Amniotic epithelial cell (primary cell): Measurements from ENCODE around the gene KIF3C.
"Not testable (repeated sequence)": the region's sequence is repeated elsewhere in the genome, so short reads cannot be mapped to it uniquely, and the experiment has no call there.

Experiments
- DNase-seq: peaks from one replicate; pipeline ENCODE4 v3.0.0-alpha.2; 2010; ENCODE audit warnings: low read depth

Gene KIF3C

DNA sequence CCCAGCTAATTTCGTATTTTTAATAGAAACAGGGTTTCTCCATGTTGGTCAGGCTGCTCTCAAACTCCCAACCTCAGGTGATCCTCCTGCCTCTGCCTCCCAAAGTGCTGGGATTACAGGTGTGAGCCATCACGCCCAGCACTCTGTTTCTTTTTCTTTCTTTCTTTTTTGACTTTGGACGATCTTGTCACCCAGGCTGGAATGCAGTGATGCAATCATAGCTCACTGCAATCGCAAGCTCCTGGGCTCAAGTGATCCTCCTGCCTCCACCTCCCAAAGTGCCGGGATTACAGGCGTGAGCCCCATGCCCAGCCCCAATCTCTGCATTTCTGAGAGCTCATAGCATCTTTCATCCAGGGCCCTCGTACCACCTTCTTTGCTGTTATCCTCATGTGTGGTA, 17.1 kb upstream of the KIF3C start:
- not testable (repeated sequence) for DNase-seq

DNA sequence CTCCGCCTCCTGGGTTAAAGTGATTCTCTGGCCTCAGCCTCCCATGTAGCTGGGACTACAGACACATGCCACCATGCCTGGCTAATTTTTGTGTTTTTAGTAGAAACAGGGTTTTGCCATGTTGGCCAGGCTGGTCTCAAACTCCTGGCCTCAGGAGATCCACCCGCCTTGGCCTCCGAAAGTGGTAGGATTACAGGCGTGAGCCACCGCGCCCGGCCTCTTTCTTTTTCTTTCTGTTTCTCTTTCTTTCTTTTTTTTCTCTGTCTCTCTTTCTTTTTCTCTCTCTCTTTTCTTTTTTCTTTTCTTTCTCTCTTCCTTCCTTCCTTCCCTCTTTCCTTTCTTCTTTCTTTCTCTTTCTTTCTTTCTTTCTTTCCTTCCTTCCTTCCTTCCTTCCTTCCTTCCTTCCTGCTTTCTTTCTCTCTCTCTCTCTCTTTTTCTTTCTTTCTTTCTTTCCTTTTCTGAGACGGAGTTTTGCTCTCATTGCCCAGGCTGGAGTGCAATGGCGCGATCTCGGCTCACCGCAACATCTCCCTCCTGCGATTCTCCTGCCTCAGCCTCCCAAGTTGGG, 16.6 kb upstream of the KIF3C start:
- not testable (repeated sequence) for DNase-seq

DNA sequence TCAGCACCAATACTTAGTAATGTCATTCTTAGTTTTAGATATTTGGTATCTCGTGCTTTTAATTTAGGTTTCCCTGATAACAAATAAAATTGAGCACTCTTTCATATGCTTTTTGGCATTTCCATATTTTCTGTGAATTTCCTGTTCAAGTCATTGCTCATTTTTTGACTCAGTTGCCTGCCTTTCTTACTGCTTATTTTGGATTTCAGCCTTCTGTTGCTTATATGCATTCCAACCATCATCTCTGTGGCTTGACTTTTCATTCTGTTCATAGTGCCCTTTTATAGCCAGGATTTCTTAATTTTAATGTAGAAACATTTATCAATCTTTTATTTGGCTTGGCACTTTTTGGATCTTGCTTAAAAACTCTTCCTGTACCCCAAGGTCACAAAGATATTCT, 14.5 kb upstream of the KIF3C start:
- DNase-seq = no peak

DNA sequence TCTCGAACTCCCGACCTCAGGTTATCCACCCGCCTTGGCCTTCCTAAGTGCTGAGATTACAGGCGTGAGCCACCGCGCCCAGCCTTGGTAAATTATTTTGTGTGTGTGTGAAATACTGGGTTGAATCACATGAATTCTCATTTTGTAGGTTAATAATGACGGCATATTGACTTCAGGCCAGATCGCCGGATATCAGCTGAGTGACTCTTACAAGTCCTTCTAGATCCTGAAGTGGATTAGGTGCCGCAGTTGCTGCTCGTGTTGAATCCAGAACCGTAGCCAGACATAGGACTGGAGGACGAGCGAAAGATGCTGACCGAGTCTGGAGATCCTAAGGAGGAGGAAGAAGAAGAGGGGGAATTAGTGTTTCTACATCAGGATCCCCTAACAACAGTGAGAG, 12.2 kb upstream of the KIF3C start:
- no peak for DNase-seq

DNA sequence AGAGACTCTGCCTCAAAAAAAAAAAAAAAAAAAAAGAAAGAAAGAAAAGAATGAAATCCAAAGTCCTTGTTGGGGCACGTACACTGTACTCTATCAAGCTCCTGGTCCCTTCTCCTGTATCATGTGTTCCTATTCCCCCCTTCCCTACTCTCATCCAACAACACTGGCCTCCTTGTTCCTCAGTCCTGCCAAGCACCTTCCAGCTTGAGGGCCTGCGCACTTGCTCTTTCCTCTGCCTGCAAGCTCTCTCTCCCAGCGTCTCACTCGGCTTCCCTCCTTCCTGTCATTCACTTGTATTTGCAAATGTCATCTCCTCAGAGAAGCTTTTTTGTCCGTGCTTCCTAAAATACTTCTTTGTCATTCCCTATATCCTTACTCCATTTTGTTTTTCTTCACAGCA, 10.8 kb upstream of the KIF3C start:
- no peak for DNase-seq

DNA sequence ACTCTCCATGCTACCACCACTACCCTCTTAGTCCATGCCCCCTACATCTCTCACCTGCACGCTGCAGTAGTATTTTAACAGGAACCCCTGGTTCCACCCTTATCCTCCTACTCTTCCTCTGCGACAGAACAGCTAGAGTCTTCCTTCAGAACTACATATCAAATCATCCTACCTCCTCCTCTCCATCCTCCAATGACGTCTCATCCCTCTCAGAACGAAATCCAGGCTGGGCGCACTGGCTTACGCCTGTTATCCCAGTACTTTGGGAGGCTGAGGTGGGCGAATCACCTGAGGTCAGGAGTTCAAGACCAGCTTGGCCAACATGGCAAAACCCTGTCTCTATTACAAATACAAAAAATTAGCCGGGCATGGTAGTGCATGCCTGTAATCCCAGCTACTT, 10.3 kb upstream of the KIF3C start:
- DNase-seq = no peak

DNA sequence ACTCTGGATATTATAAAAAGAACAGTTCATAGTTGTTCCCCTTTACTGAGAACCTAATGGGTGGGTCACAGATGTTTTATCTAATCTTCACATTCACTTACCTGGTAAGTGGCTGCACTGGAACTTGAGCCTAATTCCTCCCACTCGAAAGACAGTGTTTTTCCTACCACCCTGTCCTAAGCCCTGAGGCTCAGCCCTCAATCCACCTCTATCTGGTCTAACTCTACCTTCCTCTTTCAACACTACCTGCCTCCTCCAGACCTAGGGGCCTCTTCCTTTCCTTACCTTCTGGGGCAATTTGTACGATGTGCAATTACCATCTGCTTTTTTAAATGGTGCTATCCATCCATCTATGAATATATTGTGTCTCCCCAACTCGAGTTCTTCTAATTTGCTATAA, 9.7 kb upstream of the KIF3C start:
- no peak for DNase-seq

DNA sequence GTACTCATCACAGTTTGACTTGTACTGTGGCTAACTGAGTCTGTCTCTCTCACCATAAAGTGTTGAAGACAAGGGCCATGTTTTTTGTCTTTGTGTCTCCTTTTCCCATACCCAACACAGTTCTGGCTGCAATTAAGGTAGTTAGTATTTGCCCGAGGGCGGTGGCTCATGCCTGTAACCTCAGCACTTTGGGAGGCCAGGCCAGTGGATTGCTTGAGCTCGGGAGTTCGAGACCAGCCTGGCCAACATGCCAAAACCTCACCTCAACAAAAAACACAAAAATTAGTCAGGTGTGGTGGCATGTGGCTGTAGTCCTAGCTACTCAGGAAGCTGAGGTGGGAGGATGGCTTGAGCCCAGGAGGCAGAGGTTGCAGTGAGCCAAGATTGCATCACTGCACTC, 6.9 kb upstream of the KIF3C start:
- DNase-seq = no peak

DNA sequence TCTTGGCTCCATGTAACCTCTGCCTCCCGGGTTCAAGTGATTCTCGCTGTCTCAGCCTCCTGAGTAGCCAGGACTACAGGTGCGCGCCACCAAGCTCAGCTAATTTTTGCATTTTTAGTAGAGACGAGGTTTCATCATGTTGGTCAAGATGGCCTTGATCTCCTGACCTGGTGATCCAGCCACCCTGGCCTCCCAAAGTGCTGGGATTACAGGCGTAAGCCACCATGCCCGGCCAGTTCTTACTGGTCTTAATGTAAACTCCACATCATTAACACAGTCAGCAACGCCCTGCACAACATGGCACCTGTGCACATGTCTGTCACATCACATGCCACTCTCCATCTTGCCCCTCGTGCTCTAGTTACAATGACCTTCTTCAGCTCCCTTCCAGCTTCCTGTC, 5.8 kb upstream of the KIF3C start:
- no peak for DNase-seq

DNA sequence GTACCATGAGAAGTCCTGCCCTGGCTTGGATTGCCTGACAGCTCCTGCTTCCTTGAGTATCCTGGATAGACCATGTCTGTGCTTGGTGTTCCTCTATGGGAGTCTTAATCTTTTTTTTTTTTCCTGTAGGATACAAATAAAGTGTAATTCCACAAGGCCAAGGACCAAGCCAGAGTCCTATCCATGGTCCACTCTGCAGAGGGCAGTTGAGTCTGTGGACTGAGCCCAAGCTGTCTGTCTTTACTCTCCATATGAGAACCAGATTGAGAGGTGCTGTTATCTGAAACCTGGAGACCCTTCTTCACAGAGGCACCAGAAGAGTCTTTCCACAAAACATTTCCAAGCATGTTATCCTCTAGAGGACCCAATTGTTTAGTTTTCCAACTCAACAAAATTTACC, 1.4 kb upstream of the KIF3C start:
- no peak for DNase-seq

DNA sequence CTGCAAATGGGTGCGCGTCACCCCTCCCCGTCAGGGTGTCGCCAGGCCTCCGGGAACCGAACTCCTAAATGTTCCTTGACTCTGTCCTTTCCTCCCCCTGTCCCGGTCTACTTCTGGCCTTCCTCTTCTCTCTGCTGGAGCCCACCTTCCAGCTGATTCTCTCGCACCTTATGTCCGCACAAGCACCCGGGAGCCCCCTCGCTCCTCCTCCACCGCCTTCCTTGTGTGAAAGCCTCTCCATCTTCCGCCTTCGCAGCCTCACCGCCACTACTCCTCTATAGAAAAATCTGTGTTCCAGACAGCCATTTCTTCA, 627 bp upstream of the KIF3C start:
- no peak for DNase-seq

DNA sequence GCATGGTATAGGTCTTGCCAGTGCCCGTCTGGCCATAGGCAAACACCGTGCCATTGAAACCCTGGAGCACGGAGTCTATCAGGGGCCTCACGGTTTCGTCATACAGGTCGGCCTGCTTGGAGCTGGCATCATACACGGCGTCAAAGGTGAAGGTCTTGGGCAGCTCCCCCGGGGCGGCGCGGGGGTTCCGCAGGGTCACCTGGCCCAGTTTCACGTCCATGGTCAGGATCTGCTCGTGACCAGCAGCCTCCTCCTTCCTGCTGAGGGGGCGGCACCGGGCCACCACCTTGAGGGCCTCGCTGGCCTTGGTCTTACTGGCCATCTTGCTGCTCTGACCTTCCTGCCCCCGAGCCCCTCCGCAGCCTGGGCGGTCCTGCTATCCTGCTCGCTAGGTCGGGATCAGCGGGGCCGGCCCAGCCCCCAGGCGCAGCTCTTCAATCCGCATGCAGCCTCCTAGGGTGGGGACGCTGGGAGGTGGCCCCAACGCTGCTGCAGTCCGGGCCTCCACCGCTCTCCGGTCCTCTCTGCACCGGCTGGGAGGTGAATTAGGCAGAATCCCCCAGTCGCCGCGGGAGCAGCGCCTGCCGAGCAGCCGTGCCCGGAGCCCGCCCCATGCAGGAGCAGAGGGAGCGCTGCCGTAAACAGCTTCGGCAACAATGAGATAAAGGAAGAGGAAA, 563 bp downstream of the KIF3C start:
- DNase-seq = peak; percentile 16

DNA sequence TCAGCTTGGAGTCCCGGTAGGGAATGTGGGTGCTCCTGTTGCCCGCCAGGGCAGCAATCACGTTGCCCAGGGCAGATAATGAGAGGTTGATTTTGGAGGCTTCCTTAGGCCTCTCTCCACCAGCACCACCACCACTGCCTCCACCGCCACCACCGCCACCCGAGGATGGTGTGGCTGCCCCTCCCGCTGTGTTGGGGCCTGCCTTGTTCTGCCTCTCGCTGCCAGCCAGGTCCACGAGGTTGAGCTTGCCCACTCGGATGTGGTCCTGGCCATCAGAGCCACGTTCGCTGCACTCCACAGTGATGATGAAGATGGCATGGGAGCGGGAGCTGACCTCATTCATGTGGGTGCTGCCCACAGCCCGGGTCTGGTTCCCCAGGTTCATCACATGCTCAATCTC, 1.3 kb downstream of the KIF3C start:
- no peak for DNase-seq

DNA sequence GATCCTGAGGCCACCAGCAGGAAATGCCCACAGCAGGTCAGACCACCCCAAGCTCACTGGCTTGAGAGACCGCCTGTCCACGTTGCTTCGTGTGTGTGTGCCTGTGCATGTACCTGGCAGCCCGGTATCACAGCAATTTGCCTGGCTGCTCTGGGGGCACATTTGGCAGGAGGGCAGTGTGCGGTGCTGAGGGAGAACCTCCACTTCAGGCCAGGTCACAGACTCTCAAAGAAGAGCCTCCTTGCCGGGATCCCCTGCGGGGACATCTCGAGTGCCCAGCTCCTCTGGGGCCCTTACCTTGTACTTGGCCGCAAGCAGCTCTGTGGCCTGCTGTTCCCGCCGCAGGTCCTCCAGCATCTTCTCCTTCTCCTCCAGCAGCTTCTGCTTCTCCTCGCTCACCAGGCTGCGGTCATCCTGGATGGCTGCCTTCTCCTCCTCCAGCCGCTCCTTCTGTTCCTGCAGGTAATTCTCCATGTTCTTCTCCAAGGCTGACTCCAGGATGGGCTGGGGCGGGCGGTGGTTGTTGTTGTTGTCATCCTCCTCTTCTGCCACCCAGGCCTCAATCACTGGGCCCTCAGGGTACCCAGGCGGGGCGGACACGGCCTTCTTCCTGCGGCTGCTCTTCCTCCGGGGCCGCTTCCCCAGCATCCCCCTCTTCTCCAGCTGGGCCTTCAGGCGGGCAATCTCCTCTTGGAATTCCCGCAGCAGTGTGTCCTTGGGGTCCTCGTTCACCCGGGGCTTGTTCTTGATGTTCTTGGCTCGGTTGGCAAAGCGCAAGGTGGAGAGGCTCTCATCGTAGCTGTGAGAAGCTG, 2.0 kb downstream of the KIF3C start:
- no peak for DNase-seq

DNA sequence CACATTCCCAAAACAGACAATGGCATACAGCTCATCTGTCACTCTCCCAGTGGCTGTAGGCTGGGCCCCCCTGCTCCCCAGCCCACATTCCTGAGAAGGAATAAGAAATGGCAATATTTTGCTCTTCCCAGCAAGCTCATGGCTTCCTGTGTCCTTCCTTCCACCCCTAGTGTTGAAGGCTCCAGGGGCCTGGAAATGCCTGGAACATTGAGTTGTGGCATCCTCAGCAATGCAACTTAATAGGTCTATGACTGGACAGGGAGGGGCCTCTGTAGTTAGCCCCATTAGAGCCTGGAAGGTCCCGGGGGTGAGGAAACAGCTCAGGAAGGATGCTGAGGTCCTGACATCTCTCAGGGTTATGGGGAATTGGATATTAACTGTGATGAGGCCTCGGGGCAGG, 3.3 kb downstream of the KIF3C start:
- no peak for DNase-seq

DNA sequence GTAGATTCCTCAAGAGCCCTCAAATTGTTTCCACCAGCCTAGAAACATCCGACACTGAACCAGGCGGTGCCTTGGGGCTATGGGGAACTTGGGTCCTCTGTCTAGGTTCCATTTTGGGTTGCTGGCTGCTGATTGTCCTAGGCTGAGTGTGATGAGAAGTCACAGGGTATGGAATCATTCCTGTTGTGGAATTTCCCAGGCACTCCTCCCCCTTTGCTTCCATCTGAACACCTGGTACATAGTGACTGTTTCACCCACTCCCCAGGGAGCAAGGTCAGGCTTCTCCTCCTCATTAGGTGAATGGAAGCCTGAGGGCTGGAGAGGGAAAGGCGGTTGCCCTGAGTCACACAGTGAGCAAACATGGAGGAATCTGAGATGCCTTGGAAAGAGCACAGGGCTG, 4.5 kb downstream of the KIF3C start:
- peak; percentile 58 for DNase-seq

DNA sequence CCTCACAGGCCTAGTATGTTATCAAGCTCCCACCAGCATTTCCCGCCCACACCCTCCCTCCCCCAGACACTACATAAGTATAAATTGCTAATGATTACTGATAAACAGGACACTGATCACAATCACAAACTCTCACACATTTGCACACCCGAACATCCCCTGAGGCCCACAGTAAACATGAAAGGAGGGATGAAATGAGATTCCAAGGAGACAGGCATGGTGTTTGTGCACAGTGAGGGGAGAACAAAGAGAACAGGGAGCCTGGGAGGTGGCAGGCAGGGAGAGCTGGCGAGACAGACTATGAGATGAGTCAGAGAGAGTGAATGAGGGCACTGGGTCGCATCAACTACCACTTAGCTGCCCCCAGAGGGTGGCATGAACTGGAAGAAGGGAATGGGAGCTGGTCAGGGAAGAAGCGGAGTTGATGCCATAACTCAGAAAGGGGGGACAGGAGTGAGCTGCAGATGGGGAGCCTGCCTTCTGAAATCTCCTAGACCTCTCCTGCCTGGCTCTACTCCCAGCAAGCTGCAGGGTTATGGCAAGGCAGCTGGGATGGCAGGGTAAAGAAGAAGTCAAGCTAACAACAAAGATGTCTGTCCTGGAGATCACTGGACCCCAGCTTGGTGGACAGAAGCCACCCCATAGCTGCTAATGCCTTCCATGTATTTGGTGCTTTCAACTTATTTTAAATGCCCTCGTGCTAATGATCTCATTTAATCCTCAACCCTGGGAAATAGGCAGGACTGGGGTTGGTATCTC, 5.1 kb downstream of the KIF3C start:
- DNase-seq = peak; percentile 46

DNA sequence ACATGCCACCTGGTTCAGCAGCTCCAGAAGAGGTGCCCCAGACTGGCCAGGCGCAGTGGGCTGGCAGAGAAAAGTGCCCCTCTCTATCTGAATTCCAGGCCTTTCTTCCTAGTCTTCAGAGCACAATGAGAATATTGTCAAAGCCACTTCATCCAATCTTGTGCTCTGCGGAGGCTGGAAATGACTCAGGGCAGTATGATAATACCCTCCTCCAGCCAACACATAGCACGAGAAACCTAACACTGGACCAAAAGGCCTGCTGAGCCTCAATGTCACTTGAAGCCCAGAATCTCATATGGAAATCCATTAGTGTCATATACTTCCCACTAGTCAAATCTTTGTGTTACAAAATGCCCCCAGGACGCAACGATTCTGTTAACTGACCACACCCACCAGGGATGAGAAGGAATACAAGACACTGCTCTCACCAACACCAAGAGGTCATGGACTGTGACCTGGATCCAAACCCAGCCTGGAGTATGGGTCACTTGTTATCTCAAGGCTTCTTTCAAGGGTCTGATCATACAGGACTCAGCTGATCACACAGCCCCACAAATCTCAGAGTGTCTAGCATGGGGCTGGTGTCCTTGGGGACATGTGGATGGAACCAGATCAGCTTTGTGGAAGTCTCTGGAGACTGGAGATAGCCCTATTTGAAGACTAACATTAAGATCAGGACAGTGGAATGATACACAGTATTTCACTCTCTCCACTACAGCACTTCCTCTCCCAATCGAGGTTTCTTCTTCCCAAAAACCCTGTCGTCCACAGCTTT, 10.1 kb downstream of the KIF3C start:
- DNase-seq = peak; percentile 54

DNA sequence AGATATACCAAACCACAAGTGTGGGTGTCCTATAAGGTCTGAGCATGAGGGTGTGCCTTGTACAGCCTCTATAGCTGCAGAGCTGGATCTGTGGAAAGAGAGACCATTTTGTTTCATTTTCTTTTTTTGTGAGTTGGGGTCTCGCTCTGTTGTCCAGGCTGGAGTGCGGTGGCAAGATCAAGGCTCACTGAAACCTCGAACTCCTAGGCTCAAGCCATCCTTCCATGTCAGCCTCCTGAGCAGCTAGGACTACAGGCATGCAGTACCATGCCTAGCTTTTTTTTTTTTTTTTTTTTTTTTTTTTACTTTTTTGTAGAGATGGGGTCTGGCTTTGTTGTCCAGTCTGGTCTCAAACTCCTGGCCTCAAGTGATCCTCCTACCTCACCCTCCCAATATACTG, 10.7 kb downstream of the KIF3C start:
- DNase-seq = no peak

DNA sequence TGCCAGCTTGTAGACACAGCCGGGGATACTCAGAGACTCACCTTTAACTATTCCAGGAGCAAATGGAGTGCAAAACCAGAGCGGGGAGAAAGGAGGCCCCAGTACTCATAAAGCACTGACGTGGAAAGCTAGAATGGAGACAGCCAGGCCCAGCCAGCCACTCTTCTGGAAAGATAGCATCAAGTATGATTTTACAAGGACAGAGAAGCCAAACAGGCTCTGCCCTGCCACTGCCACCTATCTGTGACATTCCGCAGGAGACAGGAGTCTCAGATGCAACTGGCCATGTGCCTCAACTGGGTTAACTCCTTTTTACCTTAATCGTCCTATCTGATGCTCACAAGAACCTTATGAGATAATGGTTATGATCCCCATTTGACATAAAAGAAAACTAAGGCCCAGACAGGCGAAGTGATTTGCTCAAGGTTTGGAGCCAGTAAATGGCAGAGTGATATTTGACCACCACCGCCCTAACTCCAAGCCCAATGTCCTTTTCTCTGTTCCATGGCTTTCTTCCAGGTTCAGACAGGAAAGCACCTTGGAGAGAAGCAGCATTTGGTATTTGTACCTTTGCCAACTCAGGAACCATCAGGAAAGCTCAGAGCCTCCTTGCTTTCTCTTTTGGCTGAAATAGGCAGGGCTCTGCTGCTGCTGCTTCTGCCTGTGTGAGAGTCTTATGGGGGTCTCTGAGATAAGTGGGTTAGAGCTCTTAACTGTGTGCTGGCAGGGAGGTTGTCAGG, 15.6 kb downstream of the KIF3C start:
- no peak for DNase-seq

DNA sequence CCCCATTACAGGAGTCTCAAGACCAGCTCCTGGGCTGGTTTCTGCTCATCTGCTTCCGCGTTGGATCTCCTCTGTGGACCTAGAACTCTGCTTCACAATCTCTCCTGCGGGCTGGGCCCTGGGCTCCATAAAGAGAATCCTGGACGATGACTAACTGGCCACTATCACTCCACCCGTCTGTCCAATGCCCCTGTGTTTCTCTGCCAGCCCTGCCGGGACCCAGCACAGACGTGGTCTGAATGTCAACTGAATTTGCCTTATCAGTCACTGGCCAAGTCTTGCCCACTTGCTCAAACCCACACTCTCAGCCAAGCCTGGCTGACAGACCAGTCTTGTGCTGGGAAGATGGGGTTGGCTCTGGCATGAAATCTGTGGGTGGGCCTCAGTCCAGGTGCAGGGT, 17.4 kb downstream of the KIF3C start:
- no peak for DNase-seq
